Measurements from ENCODE around the gene LPP. TPM values are rescaled to one million over a fixed set of nuclear protein-coding genes. Genes with fewer than 3 reads are reported as not detected.

LPP gene
- total RNA-seq, 1 experiment from 2014 or later = 54.0 TPM

- H3K4me2 ChIP-seq (ENCODE audit: low read length) = no peak overlapping the region
- TF ChIP-seq EZH2phosphoT487 (IDR thresholded peaks at IDR 0.05; ENCODE audit: borderline replicate concordance) = no peak
- no peak for TF ChIP-seq ZNF274 (IDR thresholded peaks at IDR 0.05; ENCODE audit: low read depth, low read length)
- no peak for TF ChIP-seq MAX (IDR thresholded peaks at IDR 0.05)
- no peak for TF ChIP-seq CEBPB (IDR thresholded peaks at IDR 0.05; ENCODE audit: low read depth)
- no peak for TF ChIP-seq ATF3 (IDR thresholded peaks at IDR 0.05)
- TF ChIP-seq YY1 (IDR thresholded peaks at IDR 0.05; ENCODE audit: extremely low read depth, insufficient replicate concordance, low read depth, low read length) = no peak
- no peak for TF ChIP-seq SP1 (IDR thresholded peaks at IDR 0.05; ENCODE audit: low read depth)
- TF ChIP-seq SIN3A (IDR thresholded peaks at IDR 0.05; ENCODE audit: low read depth) = no peak
- TF ChIP-seq RAD21 (IDR thresholded peaks at IDR 0.05; ENCODE audit: low read depth) = no peak
- TF ChIP-seq EZH2 (IDR thresholded peaks at IDR 0.05) = no peak
- TF ChIP-seq REST (IDR thresholded peaks at IDR 0.05; ENCODE audit: low read depth) = no peak
- no peak for TF ChIP-seq TCF7L2 (IDR thresholded peaks at IDR 0.05; ENCODE audit: borderline replicate concordance, extremely low read depth, insufficient read depth, insufficient read length)
- no peak for TF ChIP-seq FOSL1 (IDR thresholded peaks at IDR 0.05; ENCODE audit: low read depth)
- no peak for TF ChIP-seq CTCF (IDR thresholded peaks at IDR 0.05 in 2 of 3, conservative IDR thresholded peaks at IDR 0.05 in 1 of 3; ENCODE audit: borderline replicate concordance in 1 of 3, insufficient read depth in 1 of 3, low read depth in 2 of 3, low read length in 2 of 3)
- TF ChIP-seq EGR1 (IDR thresholded peaks at IDR 0.05; ENCODE audit: low read depth) = no peak
- no peak for TF ChIP-seq POLR2A (IDR thresholded peaks at IDR 0.05; ENCODE audit: borderline replicate concordance, extremely low read depth, insufficient read depth, insufficient read length)
- TF ChIP-seq JUND (IDR thresholded peaks at IDR 0.05) = no peak
- ATAC-seq = no peak
- no peak for DNase-seq (ENCODE audit: low read depth, low spot score)
- H3K4me3 ChIP-seq (replicated peaks in 1 of 2; ENCODE audit: low read depth in 1 of 2, low read length in 2 of 2) = no peak overlapping the region
- no peak overlapping the region for H3K27ac ChIP-seq (ENCODE audit: low read depth, low read length)
- ChIA-PET POLR2A (no interaction called here), CTCF (no interaction called here), RAD21 (ENCODE audit: low non-redundant PET in 1 of 2, low total read pairs in 2 of 2, uncharacterized antibody in 2 of 2, unreplicated experiment in 2 of 2) (no interaction called here)
- no peak overlapping the region for H3K9ac ChIP-seq (ENCODE audit: low read length)
- no peaks in the 10 kb centered on the region for H3K27me3 ChIP-seq (ENCODE audit: insufficient read depth, low read length)
- no peak overlapping the region for H2AFZ ChIP-seq (ENCODE audit: low read depth, low read length, poor library complexity, severe bottlenecking)
- no peaks in the 10 kb centered on the region for H3K4me1 ChIP-seq (ENCODE audit: control insufficient read depth in 1 of 2, insufficient read depth in 2 of 2, low read length in 2 of 2)
- H3K9me2 ChIP-seq (ENCODE audit: insufficient read depth) = no peaks in the 10 kb centered on the region
- no TSS peak for BruUV-seq (replicated peaks)
- no peaks in the 10 kb centered on the region for H3K79me2 ChIP-seq (ENCODE audit: insufficient read depth, low read length)
- no peaks in the 10 kb centered on the region for H4K20me1 ChIP-seq (ENCODE audit: insufficient read depth)
- intact Hi-C loops (cut with micrococcal nuclease) = loop anchor here (10.0 kb wide), 1 partner anchor 794 kb away; the partner anchor contains the start of gene BCL6
- no peaks in the 10 kb centered on the region for H3K9me3 ChIP-seq (ENCODE audit: control insufficient read depth in 1 of 2, insufficient read depth in 1 of 2, low read depth in 1 of 2, low read length in 2 of 2)
- no peaks in the 10 kb centered on the region for H3K36me3 ChIP-seq (ENCODE audit: control insufficient read depth in 1 of 2, insufficient read depth in 2 of 2, low read length in 2 of 2)
These were observed 385.1 kb downstream of the LPP start for GRCh38 chr3:188539037-188539436.
